ENCODE measurements around the gene SYT7. TPM values are rescaled to one million over a fixed set of nuclear protein-coding genes. Genes with fewer than 3 reads are reported as not detected.

SYT7 gene
- total RNA-seq, 4 donors from 2014 or later: 5.4 to 8.4 (median 7.5) TPM

DNA sequence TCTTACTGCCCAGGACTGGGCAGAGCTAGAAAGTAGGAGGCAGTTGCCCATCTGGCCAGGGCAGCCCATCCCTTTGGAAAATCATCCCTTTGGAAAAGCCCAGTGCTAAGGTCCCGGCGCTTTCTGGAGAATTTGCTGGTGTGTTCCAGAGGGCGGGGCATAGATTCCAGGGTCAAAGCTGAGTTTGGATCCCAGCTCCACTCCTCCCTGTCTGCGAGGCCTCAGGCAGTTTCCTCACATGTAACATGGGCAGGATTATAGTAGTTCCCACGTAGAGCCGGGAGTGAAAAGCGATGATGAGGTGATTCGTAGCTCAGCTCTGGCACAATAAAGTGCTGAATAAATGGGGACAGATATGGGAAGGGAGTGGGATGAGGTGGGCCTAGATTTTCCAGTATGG is 103.8 kb downstream of the SYT7 start:
- Histone ChIP-seq H3K27ac (no peak overlapping the region), H3K36me3 (no peaks in the 10 kb centered on the region), H3K27me3 (no peaks in the 10 kb centered on the region), H3K9me3 (no peaks in the 10 kb centered on the region), H3K4me1 (peaks cover 27% of the 10 kb centered on the region), H3K4me3 (no peak overlapping the region)
- DNase-seq (ENCODE audit: low spot score in 2 of 2): no peak
- WGBS: 13% methylated on average over 8 of the region's 8 CpGs
- TF ChIP-seq, protein P1, sequence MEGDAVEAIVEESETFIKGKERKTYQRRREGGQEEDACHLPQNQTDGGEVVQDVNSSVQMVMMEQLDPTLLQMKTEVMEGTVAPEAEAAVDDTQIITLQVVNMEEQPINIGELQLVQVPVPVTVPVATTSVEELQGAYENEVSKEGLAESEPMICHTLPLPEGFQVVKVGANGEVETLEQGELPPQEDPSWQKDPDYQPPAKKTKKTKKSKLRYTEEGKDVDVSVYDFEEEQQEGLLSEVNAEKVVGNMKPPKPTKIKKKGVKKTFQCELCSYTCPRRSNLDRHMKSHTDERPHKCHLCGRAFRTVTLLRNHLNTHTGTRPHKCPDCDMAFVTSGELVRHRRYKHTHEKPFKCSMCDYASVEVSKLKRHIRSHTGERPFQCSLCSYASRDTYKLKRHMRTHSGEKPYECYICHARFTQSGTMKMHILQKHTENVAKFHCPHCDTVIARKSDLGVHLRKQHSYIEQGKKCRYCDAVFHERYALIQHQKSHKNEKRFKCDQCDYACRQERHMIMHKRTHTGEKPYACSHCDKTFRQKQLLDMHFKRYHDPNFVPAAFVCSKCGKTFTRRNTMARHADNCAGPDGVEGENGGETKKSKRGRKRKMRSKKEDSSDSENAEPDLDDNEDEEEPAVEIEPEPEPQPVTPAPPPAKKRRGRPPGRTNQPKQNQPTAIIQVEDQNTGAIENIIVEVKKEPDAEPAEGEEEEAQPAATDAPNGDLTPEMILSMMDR (IDR thresholded peaks at IDR 0.05): no peak
- no peak for TF ChIP-seq POLR2AphosphoS5 (IDR thresholded peaks at IDR 0.05)
- TF ChIP-seq POLR2A (IDR thresholded peaks at IDR 0.05): no peak
- no peak for TF ChIP-seq EP300 (IDR thresholded peaks at IDR 0.05)

DNA sequence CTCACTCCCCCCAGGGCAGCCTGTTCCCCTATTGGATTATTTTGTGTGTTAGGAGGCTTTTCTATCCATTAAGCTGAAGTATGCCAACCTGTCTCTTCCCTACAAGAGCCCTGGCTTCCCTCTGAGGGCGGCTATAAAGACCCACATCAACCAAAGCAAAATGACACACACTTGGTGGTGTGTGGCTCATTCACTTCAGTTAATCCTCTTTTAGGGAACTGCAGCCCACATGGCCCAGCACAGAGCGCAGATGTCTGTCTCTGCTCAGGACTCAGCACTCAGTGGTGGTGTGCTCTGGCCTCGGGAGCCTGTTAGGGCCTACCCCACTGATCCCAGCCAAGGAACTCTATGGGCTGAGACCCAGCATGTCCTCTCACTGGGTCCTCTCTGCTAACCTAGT is 104.5 kb downstream of the SYT7 start:
- Histone ChIP-seq H3K4me3 (no peak overlapping the region), H3K27ac (no peak overlapping the region), H3K4me1 (peaks cover 32% of the 10 kb centered on the region), H3K27me3 (no peaks in the 10 kb centered on the region), H3K9me3 (no peaks in the 10 kb centered on the region), H3K36me3 (no peaks in the 10 kb centered on the region)
- WGBS: 80% methylated on average over 2 of the region's 3 CpGs
- TF ChIP-seq EP300 (IDR thresholded peaks at IDR 0.05) (no peak), POLR2A (IDR thresholded peaks at IDR 0.05) (no peak), POLR2AphosphoS5 (IDR thresholded peaks at IDR 0.05) (no peak)
- TF ChIP-seq, protein P1 (IDR thresholded peaks at IDR 0.05): no peak
- no peak for DNase-seq (ENCODE audit: low spot score in 2 of 2)

DNA sequence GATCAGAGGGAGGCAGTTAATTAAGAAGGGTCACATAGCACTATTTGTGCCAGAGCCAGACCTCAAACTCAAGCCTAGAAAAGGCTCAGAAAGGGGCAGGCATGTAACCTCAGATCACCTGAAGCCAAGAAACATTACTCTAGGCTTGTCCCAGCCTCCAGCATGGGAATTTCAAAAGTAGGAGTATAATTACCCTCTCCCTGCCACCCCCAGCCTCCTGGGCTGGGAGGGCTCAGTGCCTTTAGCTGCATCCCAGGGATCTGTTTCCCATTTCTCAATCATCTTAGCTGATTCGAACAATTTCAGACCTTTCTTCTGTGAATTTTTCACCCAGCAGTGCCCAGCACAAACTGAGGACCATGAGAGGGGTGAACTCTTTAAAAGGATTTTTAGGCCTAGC is 105.4 kb downstream of the SYT7 start:
- H3K4me3 ChIP-seq: no peak overlapping the region
- peaks cover 32% of the 10 kb centered on the region for H3K4me1 ChIP-seq
- H3K36me3 ChIP-seq: no peaks in the 10 kb centered on the region
- DNase-seq (ENCODE audit: low spot score in 2 of 2): no peak
- no peak overlapping the region for H3K27ac ChIP-seq
- no peaks in the 10 kb centered on the region for H3K27me3 ChIP-seq
- no peaks in the 10 kb centered on the region for H3K9me3 ChIP-seq
- TF ChIP-seq, protein P1 (IDR thresholded peaks at IDR 0.05): no peak
- WGBS: 73% methylated on average over 1 of the region's 1 CpG

DNA sequence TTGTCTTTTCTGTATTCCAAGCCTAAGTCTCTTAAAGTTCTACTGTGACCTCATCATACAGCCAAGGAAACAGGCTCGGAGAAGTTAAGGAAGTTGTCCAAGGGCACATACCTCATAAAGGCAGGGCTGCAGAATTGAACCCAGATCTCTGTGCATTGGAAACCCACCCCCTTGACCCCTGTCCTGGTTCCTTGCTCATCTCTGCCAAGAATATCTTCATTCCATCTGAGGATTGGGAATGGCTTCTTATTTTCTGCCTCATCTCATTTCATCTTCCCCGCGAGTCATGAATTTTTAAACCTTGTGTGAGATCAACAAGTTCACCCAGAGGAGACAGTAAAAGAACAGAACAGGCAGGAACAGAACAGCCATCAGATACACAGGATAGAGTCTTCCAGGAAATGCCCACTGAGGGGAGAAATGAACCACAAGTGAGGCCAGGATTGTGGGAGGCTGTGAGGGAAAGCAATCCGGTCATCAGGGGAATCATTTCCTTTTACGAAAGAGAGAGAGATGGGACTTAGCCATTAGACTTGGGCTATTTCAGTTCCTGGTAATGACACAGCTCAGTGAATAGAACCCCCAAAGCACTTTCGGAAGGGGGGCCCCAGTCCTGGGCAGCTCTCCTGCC is 106.7 kb downstream of the SYT7 start:
- peak overlapping the region; percentile 11 for H3K27ac ChIP-seq
- H3K4me3 ChIP-seq: no peak overlapping the region
- no peaks in the 10 kb centered on the region for H3K27me3 ChIP-seq
- TF ChIP-seq, protein P1 (IDR thresholded peaks at IDR 0.05): no peak
- TF ChIP-seq EP300 (IDR thresholded peaks at IDR 0.05) (no peak), POLR2A (IDR thresholded peaks at IDR 0.05) (no peak), POLR2AphosphoS5 (IDR thresholded peaks at IDR 0.05) (no peak)
- 87% methylated on average over 6 of the region's 6 CpGs for WGBS
- H3K36me3 ChIP-seq: peaks cover 2% of the 10 kb centered on the region
- peaks cover 32% of the 10 kb centered on the region for H3K4me1 ChIP-seq
- no peaks in the 10 kb centered on the region for H3K9me3 ChIP-seq
- no peak for DNase-seq (ENCODE audit: low spot score in 2 of 2)

DNA sequence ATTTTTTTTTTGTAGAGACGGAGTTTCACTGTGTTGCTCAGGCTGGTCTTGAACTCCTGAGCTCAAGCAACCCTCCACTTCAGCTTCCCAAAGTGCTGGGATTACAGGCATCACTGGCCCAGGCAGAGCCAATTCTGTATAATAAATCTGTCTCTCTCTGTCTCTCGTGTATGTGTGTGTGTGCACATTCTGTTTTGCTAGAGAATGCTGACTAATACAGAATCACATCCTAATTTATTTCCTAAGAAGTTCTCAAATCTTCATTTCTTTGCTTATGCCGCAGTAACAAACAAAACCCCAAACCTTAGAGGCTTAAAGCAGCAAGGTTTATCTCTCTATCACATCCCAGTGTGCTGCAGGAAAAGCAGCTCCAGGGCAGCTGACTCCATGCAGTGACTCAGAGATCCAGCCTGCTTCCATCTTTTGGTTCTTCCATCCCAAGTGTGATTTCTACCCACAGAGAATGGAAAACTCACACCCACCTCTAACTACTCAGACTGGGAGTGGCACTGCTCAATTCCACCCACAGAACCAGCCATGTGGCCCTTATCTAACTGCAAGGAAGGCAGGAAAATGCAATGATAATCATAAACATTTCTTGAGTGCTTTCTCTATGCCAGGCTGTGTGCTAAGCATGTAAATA is 107.4 kb downstream of the SYT7 start:
- 76% methylated on average over 3 of the region's 3 CpGs for WGBS
- no peak for DNase-seq (ENCODE audit: low spot score in 2 of 2)
- peak overlapping the region; percentile 11 for H3K27ac ChIP-seq

More for the DNA sequence above, 107.4 kb downstream of the SYT7 start:
- Histone ChIP-seq H3K9me3 (no peaks in the 10 kb centered on the region), H3K4me3 (no peak overlapping the region), H3K4me1 (peaks cover 32% of the 10 kb centered on the region), H3K27me3 (no peaks in the 10 kb centered on the region), H3K36me3 (peaks cover 2% of the 10 kb centered on the region)
- TF ChIP-seq, protein P1 (IDR thresholded peaks at IDR 0.05): no peak
- no peak for TF ChIP-seq EP300 (IDR thresholded peaks at IDR 0.05)
- TF ChIP-seq POLR2AphosphoS5 (IDR thresholded peaks at IDR 0.05): no peak
- no peak for TF ChIP-seq POLR2A (IDR thresholded peaks at IDR 0.05)
